Activated CD4-positive, alpha-beta memory T cell treated with anti-CD3 and anti-CD28 coated beads for 36 hours (primary cell): ENCODE measurements around the gene POP5. TPM values are rescaled to one million over a fixed set of nuclear protein-coding genes. Genes with fewer than 3 reads are reported as not detected.
A peak's percentile ranks its signal among the peaks of the same experiment; 100 is the strongest.
"Not testable (repeated sequence)": the region's sequence is repeated elsewhere in the genome, so short reads cannot be mapped to it uniquely, and the experiment has no call there.

Experiments used
- CTCF ChIA-PET: fragments of 350-600 bp; sonication (Branson Sonifier 250); formaldehyde crosslinking; loops from one replicate; lab custom pipeline; 2021; ENCODE audit warnings: antibody characterized with exemption, inconsistent platforms; lab: Charles Lee
- POLR2A ChIA-PET: fragments of 350-600 bp; sonication (Branson Sonifier 250); formaldehyde crosslinking; loops from one replicate; lab custom pipeline; 2021; ENCODE audit warnings: antibody characterized with exemption; lab: Charles Lee
- DNase-seq: peaks from one replicate; pipeline ENCODE4 v3.0.0-alpha.2; 2020
- H3K27ac Mint-ChIP-seq: one replicate; pipeline ENCODE4 v1.8.0; 2021; ENCODE audit warnings: mixed read lengths
- H3K27me3 Mint-ChIP-seq: one replicate; pipeline ENCODE4 v1.8.0; 2021; ENCODE audit warnings: mixed read lengths
- H3K36me3 Mint-ChIP-seq: one replicate; pipeline ENCODE4 v1.8.0; 2021; ENCODE audit warnings: mixed read lengths
- H3K4me1 Mint-ChIP-seq: one replicate; pipeline ENCODE4 v1.8.0; 2021; ENCODE audit warnings: low read depth, mixed read lengths
- H3K4me3 Mint-ChIP-seq: one replicate; pipeline ENCODE4 v1.8.0; 2021; ENCODE audit warnings: mild to moderate bottlenecking, mixed read lengths
- H3K9me3 Mint-ChIP-seq: one replicate; pipeline ENCODE4 v1.8.0; 2021; ENCODE audit warnings: mixed read lengths
- intact Hi-C: fragments of 100-400 bp; cut with micrococcal nuclease; formaldehyde crosslinking; loops from one replicate; pipeline ENCODE4 v1.15.1; 2023
- total RNA-seq, 2 experiments: library from RNA; stranded (reverse); gene quantifications; one replicate each; pipeline ENCODE4 v1.2.3, GENCODE V29; 2021

Gene POP5
- 10 to 100 TPM; 54.1 to 55.7 TPM for total RNA-seq

- intact Hi-C loops = loop anchor here (1.0 to 10.0 kb wide), 7 partner anchors 46 to 1211 kb away; partner anchors contain the start of genes ACADS, RHOF and RNF10
- H3K4me3 Mint-ChIP-seq = peak within 1 kb of the TSS; percentile 96
- POLR2A ChIA-PET = interaction anchor here (0.9 to 2.5 kb wide), 8 partner anchors 12 to 565 kb away, joined by 3 to 11 read pairs (median 4); partner anchors contain the start of genes MLEC and RNU4-2
- peaks cover 33% of the 10 kb centered on the region for H3K4me1 Mint-ChIP-seq
- no peaks in the 10 kb centered on the region for H3K27me3 Mint-ChIP-seq
- CTCF ChIA-PET = interaction anchor here (0.8 to 7.2 kb wide), 21 partner anchors 9 to 529 kb away, joined by 3 to 161 read pairs (median 4); partner anchors contain the start of genes CABP1, MLEC, RNF10 and SIRT4
- peaks cover 29% of the 10 kb centered on the region for H3K36me3 Mint-ChIP-seq
- H3K27ac Mint-ChIP-seq = peak within 1 kb of the TSS; percentile 86
- DNase-seq = peak; percentile 97
- H3K9me3 Mint-ChIP-seq = no peaks in the 10 kb centered on the region
These were observed at the start of gene POP5 for GRCh38 chr12:120580787-120581723. POP5 (minus strand) TSS chr12:120581402; CDS start chr12:120581362, 40 bp downstream.

GRCh38 chr12:120630104-120630892 is 49.1 kb upstream of the POP5 start:
- DNase-seq = no peak
- H3K4me3 Mint-ChIP-seq = no peak overlapping the region
- no peaks in the 10 kb centered on the region for H3K36me3 Mint-ChIP-seq
- ChIA-PET POLR2A (no interaction called here), CTCF (interaction anchor here (1.5 kb wide), 1 partner anchor 19 kb away, joined by 4 read pairs; no protein-coding TSS in a partner anchor)
- H3K4me1 Mint-ChIP-seq = no peaks in the 10 kb centered on the region
- intact Hi-C loops = no loop called here
- H3K9me3 Mint-ChIP-seq = no peaks in the 10 kb centered on the region
- H3K27ac Mint-ChIP-seq = no peak overlapping the region
- peaks cover 5% of the 10 kb centered on the region for H3K27me3 Mint-ChIP-seq

- DNase-seq = no peak
- POLR2A ChIA-PET = no interaction called here
These were observed 47.7 kb upstream of the POP5 start for GRCh38 chr12:120628919-120629318.

GRCh38 chr12:120625557-120626419 is 44.6 kb upstream of the POP5 start:
- H3K4me1 Mint-ChIP-seq = no peaks in the 10 kb centered on the region
- intact Hi-C loops = no loop called here
- H3K27me3 Mint-ChIP-seq = peaks cover 2% of the 10 kb centered on the region
- CTCF ChIA-PET = interaction anchor here (0.6 to 2.3 kb wide), 4 partner anchors 23 to 385 kb away, joined by 3 to 6 read pairs (median 4); no protein-coding TSS in a partner anchor
- H3K36me3 Mint-ChIP-seq = no peaks in the 10 kb centered on the region
- no peak overlapping the region for H3K4me3 Mint-ChIP-seq
- H3K9me3 Mint-ChIP-seq = no peaks in the 10 kb centered on the region
- peak; percentile 36 for DNase-seq
- H3K27ac Mint-ChIP-seq = no peak overlapping the region
- POLR2A ChIA-PET = no interaction called here

More at GRCh38 chr12:120628919-120629318, 47.7 kb upstream of the POP5 start:
- intact Hi-C loops = no loop called here
- Mint-ChIP-seq H3K27ac (no peak overlapping the region), H3K9me3 (no peaks in the 10 kb centered on the region), H3K36me3 (no peaks in the 10 kb centered on the region), H3K27me3 (peaks cover 4% of the 10 kb centered on the region), H3K4me3 (no peak overlapping the region), H3K4me1 (no peaks in the 10 kb centered on the region)
- CTCF ChIA-PET = no interaction called here

GRCh38 chr12:120620624-120621023 is 39.4 kb upstream of the POP5 start:
- Mint-ChIP-seq H3K27ac (no peak overlapping the region), H3K9me3 (no peaks in the 10 kb centered on the region), H3K4me3 (no peak overlapping the region), H3K4me1 (no peaks in the 10 kb centered on the region), H3K27me3 (peaks cover 14% of the 10 kb centered on the region), H3K36me3 (no peaks in the 10 kb centered on the region)
- POLR2A ChIA-PET = no interaction called here
- intact Hi-C loops = no loop called here
- DNase-seq = no peak
- CTCF ChIA-PET = interaction anchor here (1.4 kb wide), 1 partner anchor 29 kb away, joined by 3 read pairs; no protein-coding TSS in a partner anchor

- intact Hi-C loops = no loop called here
- peaks cover 14% of the 10 kb centered on the region for H3K27me3 Mint-ChIP-seq
- H3K4me1 Mint-ChIP-seq = peaks cover 10% of the 10 kb centered on the region
- H3K36me3 Mint-ChIP-seq = no peaks in the 10 kb centered on the region
- H3K27ac Mint-ChIP-seq = no peak overlapping the region
- no peak for DNase-seq
- H3K4me3 Mint-ChIP-seq = no peak overlapping the region
- CTCF ChIA-PET = interaction anchor here (0.7 to 2.6 kb wide), 3 partner anchors 28 to 30 kb away, joined by 3 to 7 read pairs (median 3); no protein-coding TSS in a partner anchor
- POLR2A ChIA-PET = no interaction called here
- no peaks in the 10 kb centered on the region for H3K9me3 Mint-ChIP-seq
These were observed 37.9 kb upstream of the POP5 start for GRCh38 chr12:120618954-120619615.

- H3K4me3 Mint-ChIP-seq, DNase-seq, H3K27ac Mint-ChIP-seq, intact Hi-C loops, POLR2A ChIA-PET, H3K36me3 Mint-ChIP-seq, H3K9me3 Mint-ChIP-seq: not testable (repeated sequence)
- peaks cover 14% of the 10 kb centered on the region for H3K27me3 Mint-ChIP-seq
- peaks cover 13% of the 10 kb centered on the region for H3K4me1 Mint-ChIP-seq
- CTCF ChIA-PET = interaction anchor here (0.7 to 2.6 kb wide), 2 partner anchors 30 to 31 kb away, joined by 3 to 7 read pairs; no protein-coding TSS in a partner anchor
These were observed 36.6 kb upstream of the POP5 start for GRCh38 chr12:120617767-120618166.

- H3K36me3 Mint-ChIP-seq, DNase-seq, H3K9me3 Mint-ChIP-seq, H3K27ac Mint-ChIP-seq, POLR2A ChIA-PET, intact Hi-C loops, H3K4me3 Mint-ChIP-seq, CTCF ChIA-PET: not testable (repeated sequence)
- Mint-ChIP-seq H3K27me3 (peaks cover 14% of the 10 kb centered on the region), H3K4me1 (peaks cover 13% of the 10 kb centered on the region)
These were observed 36.0 kb upstream of the POP5 start for GRCh38 chr12:120617193-120617592.

- Mint-ChIP-seq H3K27me3 (peaks cover 8% of the 10 kb centered on the region), H3K9me3 (no peaks in the 10 kb centered on the region), H3K4me3 (no peak overlapping the region), H3K27ac (no peak overlapping the region), H3K36me3 (no peaks in the 10 kb centered on the region), H3K4me1 (peaks cover 13% of the 10 kb centered on the region)
- intact Hi-C loops = no loop called here
- no peak for DNase-seq
- CTCF ChIA-PET = interaction anchor here (0.6 kb wide), 1 partner anchor 898 kb away, joined by 3 read pairs; no protein-coding TSS in a partner anchor
- POLR2A ChIA-PET = no interaction called here
These were observed 33.6 kb upstream of the POP5 start for GRCh38 chr12:120614848-120615247.

- H3K4me1 Mint-ChIP-seq = peaks cover 13% of the 10 kb centered on the region
- H3K36me3 Mint-ChIP-seq, H3K4me3 Mint-ChIP-seq, H3K27me3 Mint-ChIP-seq, CTCF ChIA-PET, H3K9me3 Mint-ChIP-seq, H3K27ac Mint-ChIP-seq, POLR2A ChIA-PET, intact Hi-C loops, DNase-seq: not testable (repeated sequence)
These were observed 30.3 kb upstream of the POP5 start for GRCh38 chr12:120611534-120611933.
